ENCODE results near the gene CDHR3. TPM values are rescaled to one million over a fixed set of nuclear protein-coding genes. Genes with fewer than 3 reads are reported as not detected.

Gene CDHR3
- total and polyA plus RNA-seq, 2 of the 8 experiments (the other 6 are each of a cell fraction or from before 2014, with no cell fraction given) = 6.4 to 6.8 TPM

DNA sequence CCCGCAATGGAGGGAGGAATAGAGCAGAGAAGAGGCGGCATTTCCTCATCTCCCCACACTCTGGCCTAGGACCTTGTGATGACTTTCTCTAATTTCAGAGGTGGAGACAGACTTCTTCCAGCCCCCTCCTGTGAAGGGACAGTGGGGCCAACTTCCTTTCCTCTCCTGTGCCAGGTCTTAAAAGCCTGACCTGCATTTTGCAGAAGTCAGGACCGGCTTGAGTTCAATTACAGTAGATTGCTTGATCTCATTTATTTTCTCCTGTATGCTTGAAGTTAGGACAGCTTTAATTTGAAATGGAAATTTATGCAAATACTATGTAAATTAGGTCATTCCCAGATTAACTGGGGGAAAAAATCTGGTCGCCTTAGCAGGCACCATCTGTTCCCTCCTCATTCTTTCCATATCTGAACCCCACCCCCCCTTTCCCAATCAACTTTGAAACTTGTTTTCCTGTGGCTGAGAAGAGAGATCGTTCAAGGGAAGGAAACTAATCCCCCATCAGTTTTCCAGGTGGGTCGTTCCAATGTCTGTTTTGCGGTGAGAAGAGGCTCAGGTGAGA lies 92.0 kb downstream of the CDHR3 start:
- DNase-seq (ENCODE audit: low read depth in 1 of 2, low spot score in 2 of 2) = no peak
- H2BK15ac ChIP-seq (ENCODE audit: low read length) = no peak overlapping the region
- H3K27me3 ChIP-seq (replicated peaks in 1 of 4; ENCODE audit: control insufficient read depth in 3 of 4, extremely low read depth in 1 of 4, insufficient read depth in 3 of 4, low read length in 3 of 4) = no peaks in the 10 kb centered on the region
- H2BK120ac ChIP-seq (replicated peaks; ENCODE audit: low read depth, low read length) = no peak overlapping the region
- H3K4me1 ChIP-seq (replicated peaks in 1 of 4; ENCODE audit: control insufficient read depth in 3 of 4, insufficient read depth in 4 of 4, low read length in 3 of 4) = peaks cover 0 to 8% (median 2%) of the 10 kb centered on the region in 4 experiments; a peak in 3 of 7 replicates
- no peak overlapping the region for H2BK12ac ChIP-seq (ENCODE audit: low read depth, low read length)
- H4K20me1 ChIP-seq (replicated peaks in 1 of 2; ENCODE audit: control insufficient read depth in 1 of 2, insufficient read depth in 2 of 2, low read length in 2 of 2) = no peaks in the 10 kb centered on the region
- no peak for FAIRE-seq
- no peak overlapping the region for H3K4me2 ChIP-seq (ENCODE audit: insufficient read depth in 1 of 2, low read depth in 2 of 2, low read length in 2 of 2)
- H3K23me2 ChIP-seq (ENCODE audit: low read depth, low read length) = no peaks in the 10 kb centered on the region
- TF ChIP-seq CHD1 (IDR thresholded peaks at IDR 0.05; ENCODE audit: low read depth, low read length) (no peak), MAFK (IDR thresholded peaks at IDR 0.05; ENCODE audit: low read depth, low read length) (no peak), BRCA1 (IDR thresholded peaks at IDR 0.05; ENCODE audit: low read depth, low read length) (no peak), POLR2A (IDR thresholded peaks at IDR 0.05; ENCODE audit: control extremely low read depth in 1 of 2, low read depth in 2 of 2, low read length in 2 of 2) (no peak)
- no peak overlapping the region for H2BK20ac ChIP-seq (ENCODE audit: low read length)
- no peaks in the 10 kb centered on the region for H3K79me2 ChIP-seq (ENCODE audit: control insufficient read depth in 1 of 2, insufficient read depth in 2 of 2, low read length in 2 of 2)
- H3K18ac ChIP-seq (ENCODE audit: extremely low read depth, low read length) = no peak overlapping the region
- 87% methylated on average over 7 of the region's 7 CpGs; no CpG with 5 or more reads in 1 of the 2 experiments for WGBS, 2 experiments (ENCODE audit: extremely low coverage in 1 of 2, insufficient coverage in 1 of 2, insufficient read length in 1 of 2, insufficient replicate concordance in 2 of 2, low coverage in 1 of 2, low lambda C conversion rate in 2 of 2, missing lambda C conversion rate in 1 of 2)
- no peak overlapping the region for H3K4ac ChIP-seq (replicated peaks; ENCODE audit: insufficient read length, low read depth, low read length)
- no peaks in the 10 kb centered on the region for H3K9me3 ChIP-seq (ENCODE audit: insufficient read depth in 2 of 2, low read depth in 1 of 2, low read length in 1 of 2)
- H4K8ac ChIP-seq (ENCODE audit: extremely low read depth, insufficient read depth, low read length) = no peak overlapping the region
- H2AFZ ChIP-seq (ENCODE audit: low read length) = 0 out of 2 replicates have a peak overlapping the region, but pooled peaks have one; percentile 21
- no peak overlapping the region for H2AK5ac ChIP-seq (ENCODE audit: low read depth, low read length)
- no peak overlapping the region for H3K27ac ChIP-seq (ENCODE audit: low read depth, low read length)
- H3K9ac ChIP-seq (replicated peaks in 1 of 4; ENCODE audit: extremely low read depth in 1 of 4, low read depth in 3 of 4, low read length in 3 of 4) = no peak overlapping the region
- no peak overlapping the region for H2BK5ac ChIP-seq (ENCODE audit: low read depth, low read length)
- no peak overlapping the region for H4K5ac ChIP-seq (ENCODE audit: insufficient read length, low read depth, low read length)
- POLR2A ChIA-PET (ENCODE audit: partially characterized antibody) = interaction anchor here (0.8 kb wide), 1 partner anchor 13 kb away, joined by 3 read pairs; no protein-coding TSS in a partner anchor
- H3K56ac ChIP-seq (replicated peaks; ENCODE audit: insufficient read length, low read depth, low read length) = no peak overlapping the region
- no peak overlapping the region for H3K4me3 ChIP-seq (ENCODE audit: extremely low read depth in 1 of 4, insufficient read depth in 2 of 4, low read depth in 3 of 4, low read length in 4 of 4)
- no peak overlapping the region for H3K23ac ChIP-seq (ENCODE audit: insufficient read length)
- H3K14ac ChIP-seq (ENCODE audit: insufficient read length) = no peak overlapping the region
- no peaks in the 10 kb centered on the region for H3K36me3 ChIP-seq (ENCODE audit: control insufficient read depth in 2 of 4, insufficient read depth in 4 of 4, low read length in 3 of 4)
- H3K79me1 ChIP-seq (ENCODE audit: low read depth, low read length) = no peaks in the 10 kb centered on the region
- no peak overlapping the region for H4K91ac ChIP-seq (replicated peaks; ENCODE audit: insufficient read length, low read length)
- CTCF ChIA-PET (ENCODE audit: partially characterized antibody) = interaction anchor here (1.4 to 13.0 kb wide), 7 partner anchors 10 to 120 kb away, joined by 5 to 154 read pairs (median 18); no protein-coding TSS in a partner anchor
